Caco-2 (cell line): ENCODE data around the gene OR51E1. TPM values are rescaled to one million over a fixed set of nuclear protein-coding genes. Genes with fewer than 3 reads are reported as not detected.

Experiments used
- BruUV-seq: library from RNA; stranded (reverse); fragments of 400-500 nt; replicated peaks from 2 replicates; lab custom pipeline; 2021; lab: Mats Ljungman, UMichigan
- CTCF ChIA-PET: fragments of 300-600 bp; sonication (Branson Sonifier 250); formaldehyde crosslinking; loops from one replicate; lab custom pipeline; 2022; ENCODE audit warnings: antibody characterized with exemption; lab: Charles Lee
- POLR2A ChIA-PET: fragments of 300-600 bp; sonication (Branson Sonifier 250); formaldehyde crosslinking; loops from one replicate; lab custom pipeline; 2022; ENCODE audit warnings: antibody characterized with exemption; lab: Charles Lee
- DNase-seq, 2 experiments: peaks; one replicate each; pipeline versions ENCODE4 v3.0.0 to v3.0.0-alpha.2; 2020 to 2022
- H3K27me3 ChIP-seq: replicated peaks from 2 replicates; pipeline ENCODE4 v1.6.0; 2011; ENCODE audit warnings: low read length; ENCODE audit not compliant: control insufficient read depth, insufficient read depth
- H3K36me3 ChIP-seq: 2 replicates; pipeline ENCODE4 v1.5.1; 2011; ENCODE audit warnings: low read length; ENCODE audit not compliant: control insufficient read depth, insufficient read depth
- H3K4me1 ChIP-seq: fragments of 250-450 bp; sonication (Bioruptor Pico); 2 replicates; pipeline ENCODE4 v1.5.1; 2020; ENCODE audit warnings: mild to moderate bottlenecking
- H3K4me3 ChIP-seq: 2 replicates; pipeline ENCODE4 v1.5.1; 2011; ENCODE audit warnings: low read depth, mild to moderate bottlenecking, control low read depth, low read length
- H3K9me3 ChIP-seq: fragments of 250-450 bp; sonication (Bioruptor Pico); 2 replicates; pipeline ENCODE4 v1.5.1; 2020; ENCODE audit warnings: mild to moderate bottlenecking, moderate library complexity
- H3K27ac Mint-ChIP-seq: one replicate; pipeline ENCODE4 v1.8.0; 2022; ENCODE audit warnings: mixed read lengths; ENCODE audit not compliant: unreplicated experiment
- H3K27me3 Mint-ChIP-seq: one replicate; pipeline ENCODE4 v1.8.0; 2022; ENCODE audit warnings: mixed read lengths; ENCODE audit not compliant: insufficient read depth, unreplicated experiment
- H3K36me3 Mint-ChIP-seq: one replicate; pipeline ENCODE4 v1.8.0; 2022; ENCODE audit warnings: mild to moderate bottlenecking, mixed read lengths; ENCODE audit not compliant: insufficient read depth, unreplicated experiment
- H3K4me1 Mint-ChIP-seq: one replicate; pipeline ENCODE4 v1.8.0; 2022; ENCODE audit warnings: low read depth, mixed read lengths; ENCODE audit not compliant: unreplicated experiment
- H3K4me3 Mint-ChIP-seq: one replicate; pipeline ENCODE4 v1.8.0; 2022; ENCODE audit warnings: mild to moderate bottlenecking, moderate library complexity, mixed read lengths; ENCODE audit not compliant: unreplicated experiment
- H3K9me3 Mint-ChIP-seq: one replicate; pipeline ENCODE4 v1.8.0; 2022; ENCODE audit warnings: mixed read lengths; ENCODE audit not compliant: unreplicated experiment
- CTCF ChIP-seq, 2 experiments: fragments of 200-600 bp in 1 of 2; IDR thresholded peaks; 1 replicate in 1 of 2; 2 replicates in 1 of 2; pipeline versions ENCODE4 v1.5.1 to v1.8.0; 2011 to 2022; ENCODE audit warnings: antibody characterized with exemption in 1 of 2, control low read depth in 1 of 2, inconsistent platforms in 1 of 2, low read depth in 1 of 2, low read length in 1 of 2, mild to moderate bottlenecking in 1 of 2, moderate library complexity in 1 of 2; ENCODE audit not compliant: insufficient read depth in 1 of 2, severe bottlenecking in 1 of 2, unreplicated experiment in 1 of 2
- intact Hi-C: fragments of 100-400 bp; cut with micrococcal nuclease; formaldehyde crosslinking; loops from one replicate; pipeline ENCODE4 v1.10.0; 2022; ENCODE audit not compliant: unreplicated experiment
- total RNA-seq: library from RNA; stranded (reverse); gene quantifications from 2 replicates; pipeline ENCODE4 v1.2.3, GENCODE V29; 2022

Gene OR51E1
- total RNA-seq, 1 experiment from 2014 or later, result not detected

- Mint-ChIP-seq H3K27me3 (no peaks in the 10 kb centered on the region), H3K36me3 (no peaks in the 10 kb centered on the region), H3K9me3 (no peaks in the 10 kb centered on the region), H3K27ac (no peak overlapping the region), H3K4me1 (no peaks in the 10 kb centered on the region), H3K4me3 (no peak overlapping the region)
- no peak for TF ChIP-seq CTCF (IDR thresholded peaks at IDR 0.05; ENCODE audit: insufficient read depth in 1 of 2, low read depth in 1 of 2, low read length in 1 of 2, severe bottlenecking in 1 of 2, unreplicated experiment in 1 of 2)
- Histone ChIP-seq H3K4me3 (no peak overlapping the region), H3K36me3 (no peaks in the 10 kb centered on the region), H3K4me1 (no peaks in the 10 kb centered on the region), H3K9me3 (no peaks in the 10 kb centered on the region), H3K27me3 (no peaks in the 10 kb centered on the region; the same call in 1 of the 2 replicates)
- BruUV-seq, result no TSS peak
- CTCF ChIA-PET, result no interaction called here
- intact Hi-C loops, result no loop called here
- DNase-seq, result no peak
- POLR2A ChIA-PET, result no interaction called here
Observed at GRCh38 chr11:4680341-4680740, 36.6 kb downstream of the OR51E1 start.

GRCh38 chr11:4682623-4683419 is 39.0 kb downstream of the OR51E1 start:
- Mint-ChIP-seq H3K36me3 (no peaks in the 10 kb centered on the region), H3K4me1 (no peaks in the 10 kb centered on the region), H3K4me3 (no peak overlapping the region), H3K9me3 (no peaks in the 10 kb centered on the region), H3K27ac (no peak overlapping the region), H3K27me3 (no peaks in the 10 kb centered on the region)
- TF ChIP-seq CTCF (IDR thresholded peaks at IDR 0.05; ENCODE audit: insufficient read depth in 1 of 2, low read depth in 1 of 2, low read length in 1 of 2, severe bottlenecking in 1 of 2, unreplicated experiment in 1 of 2), result no peak
- Histone ChIP-seq H3K27me3 (no peaks in the 10 kb centered on the region; the same call in 1 of the 2 replicates), H3K4me3 (no peak overlapping the region), H3K36me3 (no peaks in the 10 kb centered on the region), H3K4me1 (no peaks in the 10 kb centered on the region), H3K9me3 (no peaks in the 10 kb centered on the region)
- no TSS peak for BruUV-seq
- no peak for DNase-seq
- intact Hi-C loops, result no loop called here
- ChIA-PET CTCF (interaction anchor here (0.7 kb wide), 1 partner anchor 97 kb away, joined by 3 read pairs; no protein-coding TSS in a partner anchor), POLR2A (no interaction called here)

GRCh38 chr11:4684631-4685285 is 41.0 kb downstream of the OR51E1 start:
- no peaks in the 10 kb centered on the region for H3K36me3 ChIP-seq
- no peaks in the 10 kb centered on the region for H3K36me3 Mint-ChIP-seq
- no peak for DNase-seq
- H3K27ac Mint-ChIP-seq, result no peak overlapping the region
- POLR2A ChIA-PET, result no interaction called here
- H3K9me3 Mint-ChIP-seq, result no peaks in the 10 kb centered on the region
- H3K4me3 ChIP-seq, result no peak overlapping the region
- no peaks in the 10 kb centered on the region for H3K4me1 Mint-ChIP-seq
- CTCF ChIA-PET, result no interaction called here
- H3K9me3 ChIP-seq, result no peaks in the 10 kb centered on the region
- no TSS peak for BruUV-seq
- H3K4me3 Mint-ChIP-seq, result no peak overlapping the region
- no peaks in the 10 kb centered on the region for H3K4me1 ChIP-seq
- TF ChIP-seq CTCF (IDR thresholded peaks at IDR 0.05; ENCODE audit: insufficient read depth in 1 of 2, low read depth in 1 of 2, low read length in 1 of 2, severe bottlenecking in 1 of 2, unreplicated experiment in 1 of 2), result no peak
- intact Hi-C loops, result no loop called here
- no peaks in the 10 kb centered on the region; the same call in 1 of the 2 replicates for H3K27me3 ChIP-seq
- peaks cover 3% of the 10 kb centered on the region for H3K27me3 Mint-ChIP-seq
